CD4-positive, alpha-beta T cell treated with Interleukin-12 subunit alpha and Interleukin-12 subunit beta, for 1 hour (primary cell): ENCODE data around the gene ZBTB20.

Source experiments
- DNase-seq: peaks from one replicate; pipeline ENCODE4 v3.0.0-alpha.2; 2020

Gene ZBTB20

GRCh38 chr3:114427285-114428043, 719.6 kb downstream of the ZBTB20 start:
- no peak for DNase-seq

GRCh38 chr3:114424337-114424736, 722.8 kb downstream of the ZBTB20 start:
- no peak for DNase-seq

GRCh38 chr3:114421204-114421603, 725.9 kb downstream of the ZBTB20 start:
- DNase-seq: no peak

- no peak for DNase-seq
Observed at GRCh38 chr3:114420072-114420471, 727.0 kb downstream of the ZBTB20 start.

- peak; percentile 73 for DNase-seq
Observed at GRCh38 chr3:114418724-114419543, 728.2 kb downstream of the ZBTB20 start.

GRCh38 chr3:114418107-114418506, 729.0 kb downstream of the ZBTB20 start:
- DNase-seq: no peak

- DNase-seq: no peak
Observed at GRCh38 chr3:114417675-114418074, 729.4 kb downstream of the ZBTB20 start.

GRCh38 chr3:114417265-114417664, 729.8 kb downstream of the ZBTB20 start:
- no peak for DNase-seq

- no peak for DNase-seq
Observed at GRCh38 chr3:114411811-114412803, 735.0 kb downstream of the ZBTB20 start.

- no peak for DNase-seq
Observed at GRCh38 chr3:114411190-114411668, 735.9 kb downstream of the ZBTB20 start.

GRCh38 chr3:114408736-114409670, 738.1 kb downstream of the ZBTB20 start:
- no peak for DNase-seq

- no peak for DNase-seq
Observed at GRCh38 chr3:114406922-114407321, 740.2 kb downstream of the ZBTB20 start.

GRCh38 chr3:114406286-114406685, 740.8 kb downstream of the ZBTB20 start:
- no peak for DNase-seq

- no peak for DNase-seq
Observed at GRCh38 chr3:114405202-114405990, 741.7 kb downstream of the ZBTB20 start.

GRCh38 chr3:114404590-114404989, 742.5 kb downstream of the ZBTB20 start:
- DNase-seq: no peak

GRCh38 chr3:114402838-114403237, 744.2 kb downstream of the ZBTB20 start:
- no peak for DNase-seq

GRCh38 chr3:114401346-114401745, 745.7 kb downstream of the ZBTB20 start:
- no peak for DNase-seq

- no peak for DNase-seq
Observed at GRCh38 chr3:114400371-114400770, 746.7 kb downstream of the ZBTB20 start.

GRCh38 chr3:114394551-114394950, 752.5 kb downstream of the ZBTB20 start:
- no peak for DNase-seq

- DNase-seq: peak; percentile 3
Observed at GRCh38 chr3:114393367-114394072, 753.6 kb downstream of the ZBTB20 start.
